K562 (cell line): ENCODE measurements around the gene ALOXE3. TPM values are rescaled to one million over a fixed set of nuclear protein-coding genes. Genes with fewer than 3 reads are reported as not detected.

Experiments used
- HINFP ChIP-seq: fragments of 450-650 bp; conservative IDR thresholded peaks from 2 replicates; pipeline ENCODE4 v1.6.1; 2016; ENCODE audit warnings: missing genetic modification characterization, low read depth, mild to moderate bottlenecking, control low read depth, missing compliant biosample characterization
- HIVEP1 ChIP-seq: fragments of 250-450 bp; sonication (Bioruptor Pico); IDR thresholded peaks from 2 replicates; pipeline ENCODE4 v1.4.0; 2020; ENCODE audit warnings: mild to moderate bottlenecking
- HNRNPUL1 ChIP-seq: fragments of 200-400 bp; formaldehyde crosslinking; IDR thresholded peaks from 2 replicates; pipeline ENCODE4 v1.6.1; 2017; ENCODE audit warnings: low read length
- MLLT1 ChIP-seq, 2 experiments: fragments of 450-650 bp; IDR thresholded peaks; 2 replicates each; pipeline ENCODE4 v1.6.1; 2016
- MTA3 ChIP-seq: fragments of 450-650 bp; formaldehyde crosslinking; IDR thresholded peaks from 2 replicates; pipeline ENCODE4 v1.6.1; 2017; ENCODE audit warnings: mild to moderate bottlenecking, borderline replicate concordance
- NR2C1 ChIP-seq, 2 experiments: fragments of 450-650 bp; IDR thresholded peaks; 2 replicates each; pipeline ENCODE4 v1.6.1; 2017; ENCODE audit warnings: mild to moderate bottlenecking in 2 of 2, antibody characterized with exemption in 1 of 2, inconsistent platforms in 1 of 2, missing compliant biosample characterization in 1 of 2, missing genetic modification characterization in 1 of 2
- NR4A1 ChIP-seq, 2 experiments: fragments of 250-450 bp in 1 of 2; fragments of 450-650 bp in 1 of 2; sonication (Bioruptor Pico) in 1 of 2; IDR thresholded peaks; 2 replicates each; pipeline versions ENCODE4 v1.4.0 to v1.6.1; 2016 to 2020; ENCODE audit warnings: mild to moderate bottlenecking in 2 of 2, missing compliant biosample characterization in 1 of 2, missing genetic modification characterization in 1 of 2, moderate library complexity in 1 of 2
- PHF8 ChIP-seq: fragments of 200-600 bp; sonication (generic); IDR thresholded peaks from 2 replicates; pipeline ENCODE4 v1.6.1; 2012; ENCODE audit warnings: mixed run types, mild to moderate bottlenecking, inconsistent platforms, low read length, moderate library complexity, borderline replicate concordance
- POLR2G ChIP-seq: fragments of 200-400 bp; formaldehyde crosslinking; IDR thresholded peaks from 2 replicates; pipeline ENCODE4 v1.6.1; 2017; ENCODE audit warnings: low read depth, mild to moderate bottlenecking, antibody characterized with exemption, low read length, moderate library complexity
- RBFOX2 ChIP-seq: fragments of 200-400 bp; formaldehyde crosslinking; IDR thresholded peaks from 2 replicates; pipeline ENCODE4 v1.6.1; 2017; ENCODE audit warnings: low read depth, mild to moderate bottlenecking, low read length, moderate library complexity
- RBM14 ChIP-seq: fragments of 200-400 bp; formaldehyde crosslinking; IDR thresholded peaks from 2 replicates; pipeline ENCODE4 v1.6.1; 2018; ENCODE audit warnings: low read depth, mild to moderate bottlenecking, low read length, moderate library complexity, borderline replicate concordance; ENCODE audit not compliant: insufficient read depth
- SFPQ ChIP-seq: fragments of 200-400 bp; formaldehyde crosslinking; IDR thresholded peaks from 2 replicates; pipeline ENCODE4 v1.6.1; 2017; ENCODE audit warnings: mild to moderate bottlenecking, low read depth, low read length, moderate library complexity
- SIX5 ChIP-seq, 2 experiments: IDR thresholded peaks; 2 replicates each; pipeline ENCODE4 v1.6.1; 2011; ENCODE audit warnings: low read length in 2 of 2, borderline replicate concordance in 1 of 2, low read depth in 1 of 2, mild to moderate bottlenecking in 1 of 2, moderate library complexity in 1 of 2; ENCODE audit not compliant: insufficient read depth in 1 of 2
- SLC30A9 ChIP-seq: fragments of 250-450 bp; sonication (Bioruptor Pico); IDR thresholded peaks from 2 replicates; pipeline ENCODE4 v1.8.0; 2022; ENCODE audit warnings: mild to moderate bottlenecking, moderate library complexity
- SMAD3 ChIP-seq: fragments of 450-650 bp; formaldehyde crosslinking; conservative IDR thresholded peaks from 2 replicates; pipeline ENCODE4 v1.4.0; 2020; ENCODE audit warnings: mild to moderate bottlenecking
- TCF7 ChIP-seq: sonication (generic); IDR thresholded peaks from 2 replicates; pipeline ENCODE4 v1.6.1; 2016; ENCODE audit warnings: antibody characterized with exemption, borderline replicate concordance
- ZBTB1 ChIP-seq: sonication (generic); formaldehyde crosslinking; IDR thresholded peaks from 2 replicates; pipeline ENCODE4 v1.8.1; 2023; ENCODE audit warnings: missing genetic modification reagents, low read depth, mild to moderate bottlenecking, borderline replicate concordance
- ZC3H11A ChIP-seq: IDR thresholded peaks from 2 replicates; pipeline ENCODE4 v1.6.1; 2012; ENCODE audit warnings: low read depth, low read length, improper control_type of control experiment
- ZKSCAN3 ChIP-seq: fragments of 250-450 bp; sonication (Bioruptor Pico); IDR thresholded peaks from 2 replicates; pipeline ENCODE4 v1.4.0; 2020
- ZNF384 ChIP-seq: IDR thresholded peaks from 2 replicates; pipeline ENCODE4 v1.6.1; 2012; ENCODE audit warnings: low read depth, low read length, improper control_type of control experiment
- ZNF551 ChIP-seq: fragments of 250-450 bp; sonication (Bioruptor Pico); IDR thresholded peaks from 2 replicates; pipeline ENCODE4 v1.5.0; 2021; ENCODE audit warnings: mild to moderate bottlenecking, moderate library complexity
- polyA plus RNA-seq, 8 experiments: library from polyadenylated mRNA; depleted of rRNA in 4 of 8; stranded (reverse) in 5 of 8; unstranded in 3 of 8; fragments of >200 nt; fragmentation: Nextera tagmentation in 2 of 8; fragmentation: Illumina TruSeq in 1 of 8; extraction: Ambion mirVana in 2 of 8; extraction: Trizol in 1 of 8; gene quantifications; 2 replicates each; pipeline versions ENCODE4 v1.2.1 to v1.2.3, GENCODE V29; 2011 to 2014; ENCODE audit warnings: inconsistent platforms in 1 of 8, missing spikeins in 1 of 8
- total RNA-seq, 7 experiments: library from RNA; depleted of rRNA in 6 of 7; stranded (reverse); fragments of >200 nt in 6 of 7; fragmentation: Illumina TruSeq in 2 of 7; extraction: Trizol in 2 of 7; gene quantifications; 2 replicates each; pipeline versions ENCODE4 v1.2.1 to v1.2.3, GENCODE V29; 2011 to 2021; ENCODE audit warnings: low replicate concordance in 1 of 7

ALOXE3 gene
- total and polyA plus RNA-seq, 9 of the 15 experiments (the other 6 are each of a cell fraction or from before 2014, with no cell fraction given), result 0.04 TPM; not detected in 8

- TF ChIP-seq HNRNPUL1 (no peak), SIX5 (IDR thresholded peaks at IDR 0.05; ENCODE audit: borderline replicate concordance in 1 of 2, insufficient read depth in 1 of 2, low read depth in 1 of 2, low read length in 2 of 2) (no peak), ZNF384 (peak; percentile 69), NR4A1 (CRISPR knock-in tag; IDR thresholded peaks at IDR 0.05) (no peak), NR4A1 (tag; IDR thresholded peaks at IDR 0.05) (no peak), SLC30A9 (CRISPR knock-in tag) (no peak), ZKSCAN3 (CRISPR knock-in tag) (no peak), ZBTB1 (no peak), ZNF551 (CRISPR knock-in tag) (no peak), SMAD3 (CRISPR knock-in tag) (no peak), RBFOX2 (peak; percentile 43; the same call in 1 of the 2 replicates), MTA3 (no peak), ZC3H11A (no peak), POLR2G (peak; percentile 57), TCF7 (no peak), HINFP (tag) (peak; percentile 96), HIVEP1 (CRISPR knock-in tag) (no peak), MLLT1 (IDR thresholded peaks at IDR 0.05) (peak in 1 of 2 experiments; percentile 78; a peak in 2 of 4 replicates), RBM14 (no peak), PHF8 (peak; percentile 29; the same call in 1 of the 2 replicates), SFPQ (no peak), NR2C1 (IDR thresholded peaks at IDR 0.05) (no peak), NR2C1 (tag; IDR thresholded peaks at IDR 0.05) (no peak)
Observed at GRCh38 chr17:8126491-8127066, 8.3 kb upstream of the ALOXE3 start (continued).
